GM19452 (cell line): ENCODE measurements around the gene RASSF10.
"Not testable (repeated sequence)": the region's sequence is repeated elsewhere in the genome, so short reads cannot be mapped to it uniquely, and the experiment has no call there.

Experiments used
- ATAC-seq: cut with Tn5 transposase; IDR thresholded peaks from one replicate; pipeline ENCODE4 v1.9.1; 2021; ENCODE audit not compliant: unreplicated experiment

The RASSF10 gene

GRCh38 chr11:13019313-13019712 lies 10.2 kb downstream of the RASSF10 start:
- ATAC-seq: no peak

- ATAC-seq: no peak
Observed at GRCh38 chr11:13023423-13023822, 14.3 kb downstream of the RASSF10 start.

- ATAC-seq: no peak
Observed at GRCh38 chr11:13026722-13027121, 17.6 kb downstream of the RASSF10 start.

GRCh38 chr11:13028322-13028721 lies 19.2 kb downstream of the RASSF10 start:
- no peak for ATAC-seq

GRCh38 chr11:13029872-13030271 lies 20.8 kb downstream of the RASSF10 start:
- no peak for ATAC-seq

- no peak for ATAC-seq
Observed at GRCh38 chr11:13030857-13031256, 21.7 kb downstream of the RASSF10 start.

GRCh38 chr11:13031349-13031748 lies 22.2 kb downstream of the RASSF10 start:
- no peak for ATAC-seq

- no peak for ATAC-seq
Observed at GRCh38 chr11:13033760-13034533, 24.8 kb downstream of the RASSF10 start.

GRCh38 chr11:13035711-13036110 lies 26.6 kb downstream of the RASSF10 start:
- no peak for ATAC-seq

- no peak for ATAC-seq
Observed at GRCh38 chr11:13036235-13036634, 27.1 kb downstream of the RASSF10 start.

- no peak for ATAC-seq
Observed at GRCh38 chr11:13038366-13038765, 29.2 kb downstream of the RASSF10 start.

- no peak for ATAC-seq
Observed at GRCh38 chr11:13039126-13039525, 30.0 kb downstream of the RASSF10 start.

- ATAC-seq: no peak
Observed at GRCh38 chr11:13040969-13041561, 31.9 kb downstream of the RASSF10 start.

- no peak for ATAC-seq
Observed at GRCh38 chr11:13042873-13043342, 33.8 kb downstream of the RASSF10 start.

- no peak for ATAC-seq
Observed at GRCh38 chr11:13043912-13044628, 35.0 kb downstream of the RASSF10 start.

- ATAC-seq: not testable (repeated sequence)
Observed at GRCh38 chr11:13045089-13045488, 36.0 kb downstream of the RASSF10 start.

GRCh38 chr11:13045734-13046133 lies 36.6 kb downstream of the RASSF10 start:
- no peak for ATAC-seq

- ATAC-seq: no peak
Observed at GRCh38 chr11:13046637-13047570, 37.8 kb downstream of the RASSF10 start.

- ATAC-seq: no peak
Observed at GRCh38 chr11:13047884-13048283, 38.8 kb downstream of the RASSF10 start.

- no peak for ATAC-seq
Observed at GRCh38 chr11:13051257-13051656, 42.1 kb downstream of the RASSF10 start.

GRCh38 chr11:13052130-13052571 lies 43.0 kb downstream of the RASSF10 start:
- ATAC-seq: no peak
